GM18499 (cell line): Measurements from ENCODE around the gene POPDC2.
"Not testable (repeated sequence)": the region's sequence is repeated elsewhere in the genome, so short reads cannot be mapped to it uniquely, and the experiment has no call there.

Source experiments
- ATAC-seq: cut with Tn5 transposase; IDR thresholded peaks from one replicate; pipeline ENCODE4 v1.9.1; 2021; ENCODE audit warnings: moderate number of reproducible peaks; ENCODE audit not compliant: insufficient read depth, unreplicated experiment

POPDC2 gene

GRCh38 chr3:119660474-119661440 is at the start of gene POPDC2:
TSS of gene POPDC2 (minus strand) at chr3:119660589. CDS start at chr3:119660423, 166 bp downstream.
- ATAC-seq = no peak

- no peak for ATAC-seq
Observed at GRCh38 chr3:119703820-119704531, 43.6 kb upstream of the POPDC2 start.

- ATAC-seq = peak; percentile 41
Observed at GRCh38 chr3:119702530-119703527, 42.4 kb upstream of the POPDC2 start, which contains the start of gene CFAP91. TSS of gene CFAP91 (plus strand) at chr3:119703022. CDS start at chr3:119703099, 77 bp downstream.

GRCh38 chr3:119700920-119701734 is 40.7 kb upstream of the POPDC2 start:
- no peak for ATAC-seq

- ATAC-seq = no peak
Observed at GRCh38 chr3:119700269-119700919, 40.0 kb upstream of the POPDC2 start.

- ATAC-seq = no peak
Observed at GRCh38 chr3:119697394-119697793, 37.0 kb upstream of the POPDC2 start.

GRCh38 chr3:119695480-119695879 is 35.1 kb upstream of the POPDC2 start:
- no peak for ATAC-seq

GRCh38 chr3:119690043-119690656 is 29.8 kb upstream of the POPDC2 start:
- no peak for ATAC-seq

GRCh38 chr3:119683421-119683820 is 23.0 kb upstream of the POPDC2 start:
- no peak for ATAC-seq

- ATAC-seq = peak; percentile 32
Observed at GRCh38 chr3:119681279-119681678, 20.9 kb upstream of the POPDC2 start.

GRCh38 chr3:119679874-119680273 is 19.5 kb upstream of the POPDC2 start:
- no peak for ATAC-seq

- not testable (repeated sequence) for ATAC-seq
Observed at GRCh38 chr3:119678209-119678608, 17.8 kb upstream of the POPDC2 start.

GRCh38 chr3:119677641-119677934 is 17.2 kb upstream of the POPDC2 start:
- ATAC-seq = no peak

GRCh38 chr3:119676771-119677640 is 16.6 kb upstream of the POPDC2 start, which contains the start of gene COX17:
TSS of gene COX17 (minus strand) at chr3:119677406. CDS start at chr3:119677310, 96 bp downstream.
- ATAC-seq = peak; percentile 81

- no peak for ATAC-seq
Observed at GRCh38 chr3:119676020-119676419, 15.6 kb upstream of the POPDC2 start.

GRCh38 chr3:119675188-119675874 is 14.9 kb upstream of the POPDC2 start:
- ATAC-seq = no peak

GRCh38 chr3:119673875-119674274 is 13.5 kb upstream of the POPDC2 start:
- ATAC-seq = no peak
